A549 (cell line): Measurements from ENCODE around the gene SSX2IP. TPM values are rescaled to one million over a fixed set of nuclear protein-coding genes. Genes with fewer than 3 reads are reported as not detected.

Experiments
- ATAC-seq, 2 experiments: fragments of 200-7000 bp in 1 of 2; fragments of >200 bp in 1 of 2; cut with Nextera tagmentation in 1 of 2; cut with Tn5 transposase in 1 of 2; 3 replicates each; pipeline versions ENCODE4 v1.8.0 to v1.9.1; 2018 to 2020; ENCODE audit warnings: mild to moderate bottlenecking in 1 of 2, moderate library complexity in 1 of 2
- CTCF ChIA-PET: fragments of 300-600 bp; sonication (Branson Sonifier 250); formaldehyde crosslinking; extraction: SDS; loops from one replicate; lab custom pipeline; 2021; ENCODE audit warnings: antibody characterized with exemption, inconsistent platforms; lab: Yijun Ruan, JAX
- POLR2A ChIA-PET: fragments of 350-600 bp; formaldehyde crosslinking; extraction: SDS; loops from one replicate; lab custom pipeline; 2021; ENCODE audit warnings: antibody characterized with exemption, inconsistent platforms; lab: Yijun Ruan, JAX
- DNase-seq, 2 experiments: peaks; one replicate each; pipeline versions ENCODE4 v3.0.0 to v3.0.0-alpha.2; 2011 to 2016; ENCODE audit warnings: low read depth in 1 of 2, low spot score in 1 of 2
- FAIRE-seq: peaks from 2 replicates; lab custom pipeline; 2011; peaks lifted over from hg19 to GRCh38; lab: Jason Lieb, UNC
- H3K27ac ChIP-seq, 2 experiments: fragments of >200 bp; sonication (Bioruptor Twin); formaldehyde crosslinking; 3 replicates each; pipeline ENCODE4 v1.5.1; 2016 to 2017
- H3K4me1 ChIP-seq: fragments of >200 bp; sonication (Bioruptor Twin); formaldehyde crosslinking; 3 replicates; pipeline ENCODE4 v1.6.1; 2016
- H3K4me2 ChIP-seq: fragments of >200 bp; sonication (Bioruptor Twin); formaldehyde crosslinking; 3 replicates; pipeline ENCODE4 v1.6.1; 2016
- H3K4me3 ChIP-seq: fragments of >200 bp; sonication (Bioruptor Twin); formaldehyde crosslinking; 3 replicates; pipeline ENCODE4 v1.5.1; 2016
- H3K9me3 ChIP-seq: fragments of >200 bp; sonication (Bioruptor Twin); formaldehyde crosslinking; 3 replicates; pipeline ENCODE4 v1.6.1; 2016
- BHLHE40 ChIP-seq: IDR thresholded peaks from 2 replicates; pipeline ENCODE4 v1.6.1; 2012; ENCODE audit warnings: low read depth, low read length, inconsistent platforms
- CEBPB ChIP-seq, 2 experiments: fragments of >200 bp in 1 of 2; sonication (Bioruptor Twin) in 1 of 2; formaldehyde crosslinking in 1 of 2; IDR thresholded peaks; 2 replicates each; pipeline ENCODE4 v1.6.1; 2012 to 2016
- CTCF ChIP-seq: fragments of >200 bp; sonication (Bioruptor Twin); formaldehyde crosslinking; IDR thresholded peaks from 3 replicates; pipeline ENCODE4 v1.5.1; 2016
- E2F6 ChIP-seq: IDR thresholded peaks from 2 replicates; pipeline ENCODE4 v1.6.1; 2012; ENCODE audit warnings: low read depth, borderline replicate concordance
- EHF ChIP-seq: fragments of 250-450 bp; sonication (Bioruptor Pico); IDR thresholded peaks from 2 replicates; pipeline ENCODE4 v1.5.0; 2020; ENCODE audit warnings: mild to moderate bottlenecking
- FOSL2 ChIP-seq, 2 experiments: fragments of 450-650 bp in 1 of 2; fragments of >200 bp in 1 of 2; sonication (Bioruptor Twin) in 1 of 2; formaldehyde crosslinking; IDR thresholded peaks; 2 replicates each; pipeline versions ENCODE4 v1.5.0 to v1.6.1; 2016 to 2020; ENCODE audit warnings: mild to moderate bottlenecking in 1 of 2, moderate library complexity in 1 of 2
- JUN ChIP-seq, 2 experiments: fragments of >200 bp; sonication (Bioruptor Twin); formaldehyde crosslinking; IDR thresholded peaks; 2 replicates in 1 of 2; 3 replicates in 1 of 2; pipeline ENCODE4 v1.6.1; 2016 to 2017
- JUNB ChIP-seq: fragments of >200 bp; sonication (Bioruptor Twin); formaldehyde crosslinking; IDR thresholded peaks from 2 replicates; pipeline ENCODE4 v1.6.1; 2016
- MAX ChIP-seq: IDR thresholded peaks from 2 replicates; pipeline ENCODE4 v1.6.1; 2012
- MAZ ChIP-seq: fragments of 150-350 bp; IDR thresholded peaks from 2 replicates; pipeline ENCODE4 v1.6.1; 2014; ENCODE audit warnings: antibody characterized with exemption, low read depth, low read length, borderline replicate concordance
- MYC ChIP-seq: IDR thresholded peaks from 2 replicates; pipeline ENCODE4 v1.6.1; 2012; ENCODE audit warnings: mild to moderate bottlenecking, inconsistent platforms, low read length, improper control_type of control experiment, borderline replicate concordance
- NFE2L2 ChIP-seq: fragments of 150-350 bp; conservative IDR thresholded peaks from 2 replicates; pipeline ENCODE4 v1.6.1; 2014; ENCODE audit warnings: low read length
- PHF8 ChIP-seq: fragments of 200-600 bp; sonication (generic); IDR thresholded peaks from 2 replicates; pipeline ENCODE4 v1.6.1; 2016; ENCODE audit warnings: low read depth, mild to moderate bottlenecking, antibody characterized with exemption, moderate library complexity, borderline replicate concordance
- POLR2A ChIP-seq: IDR thresholded peaks from 2 replicates; pipeline ENCODE4 v1.6.1; 2012; ENCODE audit warnings: mild to moderate bottlenecking, low read length
- ZFP36 ChIP-seq: fragments of 450-650 bp; IDR thresholded peaks from 2 replicates; pipeline ENCODE4 v1.6.1; 2014; ENCODE audit warnings: borderline replicate concordance; ENCODE audit not compliant: partially characterized antibody
- ZNF302 ChIP-seq: fragments of 250-450 bp; sonication (Bioruptor Pico); IDR thresholded peaks from 2 replicates; pipeline ENCODE4 v1.9.0; 2021; ENCODE audit warnings: inconsistent platforms, mild to moderate bottlenecking, moderate library complexity
- WGBS: methylation state at CpG from one replicate; pipeline ENCODE4 v1.1.6; 2017; ENCODE audit errors: missing lambda C conversion rate; 5-methylcytosine and 5-hydroxymethylcytosine counted together
- polyA minus RNA-seq: library from RNA; depleted of rRNA, polyadenylated mRNA; stranded (reverse); fragments of >200 nt; gene quantifications from 2 replicates; pipeline ENCODE4 v1.2.3, GENCODE V29; 2011; rRNA and poly(A)+ RNA removed
- polyA plus RNA-seq, 4 experiments: library from polyadenylated mRNA; depleted of rRNA in 3 of 4; stranded (reverse); fragments of >200 nt; fragmentation: RNase III in 1 of 4; extraction: RNeasy Plus Mini Kit Qiagen cat#74134 plus additional on column Dnase treatment in 1 of 4; gene quantifications; 2 replicates in 3 of 4; 3 replicates in 1 of 4; pipeline ENCODE4 v1.2.3, GENCODE V29; 2011 to 2017

Gene SSX2IP
- 14.7 and 20.6 TPM in 2 replicates for polyA plus RNA-seq (2011; rRNA removed)
- polyA plus RNA-seq (2012; cell fraction: cytosol; rRNA removed): 3.0 and 3.1 TPM in 2 replicates
- 1.7 and 2.4 TPM in 2 replicates for polyA plus RNA-seq (2012; cell fraction: nucleus; rRNA removed)
- 13.7 to 15.2 TPM (median 14.8 TPM) in 3 replicates for polyA plus RNA-seq (2017; fragmentation: RNase III; extraction: RNeasy Plus Mini Kit Qiagen cat#74134 plus additional on column Dnase treatment)
- 3.7 and 4.5 TPM in 2 replicates for polyA minus RNA-seq

- H3K4me1 ChIP-seq: peaks cover 19% of the 10 kb centered on the region; the same call in 2 of the 3 replicates
- H3K9me3 ChIP-seq: no peaks in the 10 kb centered on the region
- ATAC-seq (peak; percentile 94 to 95), DNase-seq (peak; percentile 82 to 93), FAIRE-seq (no peak)
- TF ChIP-seq ZNF302 (CRISPR knock-in tag) (no peak), PHF8 (0 out of 2 replicates have a peak, but pooled peaks have one; percentile 41), E2F6 (peak; percentile 50; the same call in 1 of the 2 replicates), CTCF (no peak), FOSL2 (IDR thresholded peaks at IDR 0.05) (no peak), FOSL2 (CRISPR knock-in tag; IDR thresholded peaks at IDR 0.05) (peak; percentile 57), MYC (no peak), CEBPB (IDR thresholded peaks at IDR 0.05) (no peak), MAX (peak; percentile 62; the same call in 1 of the 2 replicates), JUNB (0 out of 2 replicates have a peak, but pooled peaks have one; percentile 29), JUN (IDR thresholded peaks at IDR 0.05) (peak; percentile 27; a peak in 3 of 5 replicates), POLR2A (peak; percentile 28)
- peak within 1 kb of the TSS; percentile 92 for H3K4me2 ChIP-seq
- H3K4me3 ChIP-seq: peak within 1 kb of the TSS; percentile 99
- WGBS: 0% methylated on average over 16 of the region's 68 CpGs
- H3K27ac ChIP-seq: peak within 1 kb of the TSS; percentile 99 to 100
- POLR2A ChIA-PET: no interaction called here
- CTCF ChIA-PET: interaction anchor here (1.2 kb wide), 1 partner anchor 10 kb away, joined by 3 read pairs; no protein-coding TSS in a partner anchor
Observed at GRCh38 chr1:84690397-84691121, at the start of gene SSX2IP. Gene SSX2IP (minus strand): TSS chr1:84690461. CDS start chr1:84671219, 19,242 bp downstream.

- CTCF ChIA-PET: interaction anchor here (0.6 to 0.8 kb wide), 2 partner anchors 15 to 16 kb away, joined by 3 read pairs; no protein-coding TSS in a partner anchor
- 83% methylated on average over 13 of the region's 13 CpGs for WGBS
- no peak overlapping the region for H3K4me2 ChIP-seq
- ATAC-seq: no peak
- POLR2A ChIA-PET: no interaction called here
- no peak for DNase-seq
- FAIRE-seq: no peak
- H3K4me1 ChIP-seq: no peaks in the 10 kb centered on the region
- TF ChIP-seq EHF (CRISPR knock-in tag) (no peak), BHLHE40 (no peak), ZFP36 (no peak)
- no peak overlapping the region for H3K27ac ChIP-seq
- no peak overlapping the region for H3K4me3 ChIP-seq
- H3K9me3 ChIP-seq: no peaks in the 10 kb centered on the region
Observed at GRCh38 chr1:84738237-84738636, 48.0 kb upstream of the SSX2IP start.

GRCh38 chr1:84737590-84737989, 47.3 kb upstream of the SSX2IP start:
- H3K4me1 ChIP-seq: no peaks in the 10 kb centered on the region
- WGBS: 80% methylated on average over 4 of the region's 4 CpGs
- DNase-seq (no peak), ATAC-seq (no peak), FAIRE-seq (no peak)
- TF ChIP-seq NFE2L2 (no peak), MAZ (no peak)
- H3K4me2 ChIP-seq: no peak overlapping the region
- CTCF ChIA-PET: interaction anchor here (0.6 to 0.8 kb wide), 2 partner anchors 16 to 633 kb away, joined by 3 read pairs; no protein-coding TSS in a partner anchor
- H3K9me3 ChIP-seq: no peaks in the 10 kb centered on the region
- H3K27ac ChIP-seq: no peak overlapping the region
- H3K4me3 ChIP-seq: no peak overlapping the region
- POLR2A ChIA-PET: no interaction called here
